ENCODE data around the gene ADH6.
"Not testable (repeated sequence)": the region's sequence is repeated elsewhere in the genome, so short reads cannot be mapped to it uniquely, and the experiment has no call there.

Gene ADH6

DNA sequence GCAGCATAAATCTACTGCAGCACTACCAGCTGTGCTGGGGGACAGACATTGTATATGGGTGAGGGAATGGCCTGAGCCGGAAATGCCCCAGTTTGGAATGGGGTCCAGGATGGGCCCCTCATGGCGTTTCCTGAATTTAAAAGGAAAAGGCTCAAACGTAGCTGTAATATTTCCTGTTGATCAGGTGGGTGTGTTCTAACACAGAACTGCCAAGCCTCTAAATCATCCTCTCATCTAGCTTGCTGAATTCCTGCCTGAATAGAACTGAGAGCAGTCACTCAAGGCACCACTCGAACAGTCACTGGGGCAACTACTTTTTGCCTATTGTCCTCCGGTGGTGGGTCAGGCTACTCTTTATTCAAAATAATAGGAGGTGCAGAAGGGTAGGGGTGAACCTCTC is 28.7 kb downstream of the ADH6 start:
- no peak for DNase-seq (ENCODE audit: low spot score)

GRCh38 chr4:99189900-99190299 is 29.1 kb downstream of the ADH6 start:
- DNase-seq (ENCODE audit: low spot score), result not testable (repeated sequence)

DNA sequence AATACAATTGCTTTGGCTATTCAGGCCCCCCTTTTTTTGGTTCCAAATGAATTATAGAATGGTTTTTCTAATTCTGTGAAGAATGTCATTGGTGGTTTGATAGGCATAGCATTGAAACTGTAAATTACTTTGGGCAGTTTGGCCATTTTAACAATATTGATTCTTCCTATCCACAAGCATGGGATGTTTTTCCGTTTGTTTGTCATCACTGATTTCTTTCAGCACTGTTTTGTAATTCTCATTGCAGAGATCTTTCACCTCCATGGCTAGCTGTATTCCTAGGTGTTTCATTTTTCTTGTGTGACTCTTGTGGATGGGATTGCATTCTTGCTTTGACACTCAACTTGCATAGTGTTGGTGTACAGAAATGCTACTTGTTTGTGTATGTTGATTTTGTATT is 33.0 kb downstream of the ADH6 start:
- DNase-seq (ENCODE audit: low spot score), result no peak

- DNase-seq (ENCODE audit: low spot score), result no peak
These were observed 33.5 kb downstream of the ADH6 start for GRCh38 chr4:99185581-99185980.

DNA sequence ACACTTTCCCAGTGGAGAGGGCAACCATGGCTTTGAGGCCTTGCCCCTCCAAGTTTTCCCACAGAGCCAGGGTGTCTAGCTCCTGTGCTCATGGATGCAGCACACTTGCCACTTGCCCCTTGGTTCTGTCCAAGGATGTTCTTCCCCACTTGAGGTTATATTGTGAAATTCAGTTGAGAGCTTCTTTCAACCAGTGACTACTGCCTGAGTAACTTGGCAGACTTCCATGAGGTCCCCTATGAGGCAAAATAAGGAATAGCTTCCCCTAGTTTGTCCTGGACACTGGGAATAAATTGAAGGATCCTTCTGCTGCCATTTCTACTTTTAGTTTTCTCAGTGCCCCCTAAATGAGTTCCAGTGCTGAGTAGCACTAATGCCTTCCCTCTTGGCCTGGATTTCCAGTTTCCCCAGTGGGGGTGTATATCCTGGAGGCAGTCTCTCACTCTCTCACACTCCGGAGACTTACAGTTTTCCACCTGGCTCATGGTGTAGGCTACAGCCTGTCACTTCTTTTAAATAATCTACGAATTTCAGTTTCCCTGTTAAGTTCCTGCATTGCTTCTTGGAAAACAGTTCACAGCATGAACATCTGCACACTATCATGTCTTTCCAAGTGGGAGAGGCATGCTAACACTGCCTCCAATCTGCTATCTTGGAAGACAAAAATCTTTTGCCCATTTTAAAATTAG is 38.5 kb downstream of the ADH6 start:
- no peak for DNase-seq (ENCODE audit: low spot score)

DNA sequence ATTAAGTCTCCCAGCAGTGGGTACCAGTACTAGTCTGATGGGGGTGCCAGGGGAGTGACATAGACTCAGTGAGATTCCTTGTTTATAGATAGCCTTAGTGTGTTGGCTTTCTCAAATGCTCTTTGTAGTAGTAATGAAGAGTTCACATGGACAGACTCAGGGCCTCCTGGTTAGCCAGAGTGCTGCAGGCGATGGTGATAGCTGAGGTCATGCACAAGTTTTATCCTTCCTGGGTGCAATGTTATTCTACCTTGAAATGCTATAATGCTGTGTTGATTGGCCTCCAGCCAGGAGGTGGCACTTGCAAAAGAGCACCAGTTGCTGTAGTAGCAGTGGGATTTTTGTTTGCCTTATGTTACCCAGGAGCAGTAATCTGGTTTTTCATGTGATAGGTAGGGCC is 39.4 kb downstream of the ADH6 start:
- DNase-seq (ENCODE audit: low spot score), result no peak

DNA sequence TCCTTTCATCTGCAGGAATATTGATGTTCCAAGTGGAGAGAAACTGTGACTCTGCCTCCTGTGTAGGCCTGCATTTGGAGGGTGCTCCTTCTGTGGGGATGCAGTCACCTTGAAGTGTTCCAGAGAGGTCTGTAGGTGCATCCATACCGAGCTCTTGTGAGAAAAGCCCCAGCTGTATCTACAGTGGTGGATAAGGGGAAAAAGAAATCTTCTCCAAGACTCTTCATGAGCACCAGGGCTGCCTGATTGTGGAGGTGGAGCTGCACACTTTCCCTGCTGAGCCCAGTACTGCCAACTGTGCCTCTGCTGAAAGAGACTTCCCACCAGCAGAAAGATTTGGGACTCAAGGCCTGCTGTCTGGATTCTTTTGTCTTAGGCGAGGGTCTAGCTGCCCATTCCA is 39.9 kb downstream of the ADH6 start:
- no peak for DNase-seq (ENCODE audit: low spot score)

GRCh38 chr4:99166544-99166943 is 52.5 kb downstream of the ADH6 start:
- no peak for DNase-seq (ENCODE audit: low spot score)

DNA sequence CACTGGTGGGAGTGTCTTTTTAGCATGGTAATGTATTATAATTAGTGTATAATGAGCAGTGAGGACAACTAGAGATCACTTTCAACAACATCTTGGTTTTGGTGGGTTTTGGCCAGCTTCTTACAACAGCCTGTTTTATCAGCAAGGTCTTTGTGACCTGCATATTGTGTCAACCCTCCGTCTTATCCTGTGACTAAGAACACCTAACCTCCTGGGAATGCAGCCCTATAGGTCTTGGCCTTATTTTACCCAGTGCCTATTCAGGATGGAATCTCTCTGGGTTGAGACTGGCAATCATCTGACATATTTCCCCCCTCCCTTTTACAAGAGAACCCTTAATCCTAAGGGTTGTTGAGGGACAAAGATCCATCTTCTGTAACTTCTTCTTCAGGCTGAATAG is 53.1 kb downstream of the ADH6 start:
- DNase-seq (ENCODE audit: low spot score), result no peak

- DNase-seq (ENCODE audit: low spot score), result no peak
These were observed 57.5 kb downstream of the ADH6 start for GRCh38 chr4:99161373-99162099.

DNA sequence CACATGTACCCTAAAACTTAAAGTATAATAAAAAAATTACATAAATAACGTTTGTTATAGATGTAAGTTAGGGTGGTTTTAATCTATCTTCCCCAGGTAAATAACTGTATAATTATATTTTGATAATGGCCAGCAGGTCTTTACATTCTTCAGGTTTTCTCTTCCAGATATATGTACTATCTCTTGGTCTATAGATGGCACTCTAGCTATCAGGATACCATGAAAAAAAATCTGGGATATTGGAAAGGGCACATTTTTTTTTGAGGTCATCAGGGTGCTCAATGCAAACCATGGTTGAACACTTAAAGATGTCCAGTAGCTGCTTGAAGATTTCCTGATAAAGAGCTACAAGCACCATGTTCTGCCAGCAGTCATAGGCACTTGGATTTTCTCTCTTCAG is 59.3 kb downstream of the ADH6 start:
- no peak for DNase-seq (ENCODE audit: low spot score)

DNA sequence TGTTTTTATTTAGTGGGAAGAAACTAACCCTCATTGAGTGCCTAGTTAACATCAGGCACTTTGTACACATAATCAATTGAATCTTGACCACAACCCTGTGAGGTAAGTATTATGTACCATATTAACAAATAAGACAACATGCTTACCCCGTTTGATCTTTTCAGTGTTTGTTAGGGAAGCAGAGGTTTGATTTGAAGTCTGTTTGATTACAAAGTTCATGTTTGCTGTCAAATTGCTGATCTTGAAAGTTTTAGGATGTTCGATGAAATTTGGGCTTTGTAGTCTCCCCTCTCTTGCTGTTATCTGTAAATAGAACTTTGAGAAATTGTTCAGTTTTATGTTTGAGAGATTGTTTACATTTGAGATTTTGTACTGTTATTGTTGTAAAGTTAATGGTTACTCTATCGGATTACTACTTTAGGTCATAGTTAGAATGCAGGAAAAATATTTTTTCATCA is 61.5 kb downstream of the ADH6 start:
- DNase-seq (ENCODE audit: low spot score), result no peak

DNA sequence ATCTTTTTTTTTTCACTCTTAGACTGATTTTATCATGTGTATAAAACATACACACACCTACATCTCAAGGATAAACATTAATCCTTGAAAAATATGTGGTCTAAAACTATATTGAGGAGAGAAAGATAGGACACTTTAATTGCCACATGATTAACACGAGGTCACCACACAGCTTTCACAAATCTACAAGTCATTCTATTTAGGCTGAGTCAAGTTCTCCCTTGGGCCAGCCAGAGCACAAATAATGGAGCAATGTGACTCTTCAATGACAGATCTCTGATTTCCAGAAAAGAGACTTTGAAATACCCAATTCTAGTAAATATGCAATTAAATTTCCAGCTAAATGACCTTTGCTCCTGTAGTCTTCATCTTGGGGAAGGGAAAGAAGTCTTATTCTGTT is 62.1 kb downstream of the ADH6 start:
- no peak for DNase-seq (ENCODE audit: low spot score)

- no peak for DNase-seq (ENCODE audit: low spot score)
These were observed 64.2 kb downstream of the ADH6 start for GRCh38 chr4:99154658-99155342.
